ENCODE results near the gene TMEM270.

DNA sequence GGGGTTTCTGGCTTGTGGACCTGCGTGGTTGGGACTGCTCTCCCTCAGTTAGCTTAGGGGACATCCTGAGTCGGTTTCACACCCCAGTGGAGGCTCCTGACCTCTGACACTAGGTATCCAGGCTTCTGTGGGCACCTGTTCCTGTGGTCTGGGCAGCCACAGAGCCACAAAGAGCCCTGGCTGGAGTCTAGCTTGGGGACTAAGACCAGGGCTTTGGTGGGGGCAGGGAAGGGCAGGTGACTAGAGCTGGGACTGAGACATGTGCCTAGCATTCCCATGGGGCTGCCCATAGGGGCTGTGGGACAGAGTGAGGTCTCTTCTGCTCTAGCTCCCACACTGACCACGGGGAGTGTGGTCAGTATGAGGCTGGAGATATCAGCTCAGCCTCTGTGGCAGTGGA, 4.0 kb upstream of the TMEM270 start:
- TF ChIP-seq POLR2AphosphoS5 (IDR thresholded peaks at IDR 0.05; ENCODE audit: low read depth, low read length) (no peak), NFIC (IDR thresholded peaks at IDR 0.05; ENCODE audit: borderline replicate concordance) (no peak)

Data from SK-N-SH (cell line).